A549 (cell line): ENCODE data around the gene SMARCAL1.

Experiments used
- CTCF ChIP-seq: fragments of >200 bp; sonication (Bioruptor Twin); formaldehyde crosslinking; IDR thresholded peaks from 3 replicates; pipeline ENCODE4 v1.5.1; 2016
- EP300 ChIP-seq, 2 experiments: fragments of >200 bp; sonication (Bioruptor Twin); formaldehyde crosslinking; IDR thresholded peaks; 2 replicates in 1 of 2; 3 replicates in 1 of 2; pipeline ENCODE4 v1.6.1; 2016 to 2017
- ESRRA ChIP-seq: fragments of 150-350 bp; IDR thresholded peaks from 2 replicates; pipeline ENCODE4 v1.6.1; 2014; ENCODE audit warnings: mild to moderate bottlenecking, low read length, borderline replicate concordance
- JUN ChIP-seq, 2 experiments: fragments of >200 bp; sonication (Bioruptor Twin); formaldehyde crosslinking; IDR thresholded peaks; 2 replicates in 1 of 2; 3 replicates in 1 of 2; pipeline ENCODE4 v1.6.1; 2016 to 2017
- KDM1A ChIP-seq: fragments of 200-600 bp; sonication (generic); IDR thresholded peaks from 2 replicates; pipeline ENCODE4 v1.6.1; 2016; ENCODE audit warnings: low read depth, mild to moderate bottlenecking
- PBX3 ChIP-seq: IDR thresholded peaks from 2 replicates; pipeline ENCODE4 v1.6.1; 2012
- POLR2A ChIP-seq: IDR thresholded peaks from 2 replicates; pipeline ENCODE4 v1.6.1; 2012; ENCODE audit warnings: mild to moderate bottlenecking, low read length
- RAD21 ChIP-seq, 2 experiments: fragments of >200 bp in 1 of 2; sonication (Bioruptor Twin) in 1 of 2; formaldehyde crosslinking in 1 of 2; IDR thresholded peaks in 1 of 2; conservative IDR thresholded peaks in 1 of 2; 2 replicates in 1 of 2; 3 replicates in 1 of 2; pipeline ENCODE4 v1.6.1; 2012 to 2018; ENCODE audit warnings: inconsistent platforms in 1 of 2
- REST ChIP-seq: fragments of 200-600 bp; sonication (generic); IDR thresholded peaks from 2 replicates; pipeline ENCODE4 v1.6.1; 2016; ENCODE audit warnings: antibody characterized with exemption, mild to moderate bottlenecking, moderate library complexity
- SREBF2 ChIP-seq: fragments of 450-650 bp; IDR thresholded peaks from 2 replicates; pipeline ENCODE4 v1.6.1; 2014; ENCODE audit warnings: mild to moderate bottlenecking, moderate library complexity
- USF2 ChIP-seq: fragments of 450-650 bp; IDR thresholded peaks from 2 replicates; pipeline ENCODE4 v1.6.1; 2014; ENCODE audit warnings: antibody characterized with exemption
- TF ChIP-seq, protein P1 (sequence below): fragments of 250-450 bp; sonication (Bioruptor Pico); IDR thresholded peaks from 2 replicates; pipeline ENCODE4 v1.5.0; 2021; ENCODE audit warnings: mild to moderate bottlenecking, moderate library complexity, borderline replicate concordance

GRCh38 chr2:216375286-216375685 lies 37.0 kb upstream of the SMARCAL1 start:
- TF ChIP-seq CTCF, result no peak
- TF ChIP-seq, protein P1, sequence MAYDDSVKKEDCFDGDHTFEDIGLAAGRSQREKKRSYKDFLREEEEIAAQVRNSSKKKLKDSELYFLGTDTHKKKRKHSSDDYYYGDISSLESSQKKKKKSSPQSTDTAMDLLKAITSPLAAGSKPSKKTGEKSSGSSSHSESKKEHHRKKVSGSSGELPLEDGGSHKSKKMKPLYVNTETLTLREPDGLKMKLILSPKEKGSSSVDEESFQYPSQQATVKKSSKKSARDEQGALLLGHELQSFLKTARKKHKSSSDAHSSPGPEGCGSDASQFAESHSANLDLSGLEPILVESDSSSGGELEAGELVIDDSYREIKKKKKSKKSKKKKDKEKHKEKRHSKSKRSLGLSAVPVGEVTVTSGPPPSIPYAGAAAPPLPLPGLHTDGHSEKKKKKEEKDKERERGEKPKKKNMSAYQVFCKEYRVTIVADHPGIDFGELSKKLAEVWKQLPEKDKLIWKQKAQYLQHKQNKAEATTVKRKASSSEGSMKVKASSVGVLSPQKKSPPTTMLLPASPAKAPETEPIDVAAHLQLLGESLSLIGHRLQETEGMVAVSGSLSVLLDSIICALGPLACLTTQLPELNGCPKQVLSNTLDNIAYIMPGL (CRISPR knock-in tag), result no peak
- TF ChIP-seq EP300 (IDR thresholded peaks at IDR 0.05), result no peak
- TF ChIP-seq POLR2A, result no peak
- no peak for TF ChIP-seq USF2
- TF ChIP-seq RAD21 (conservative IDR thresholded peaks at IDR 0.05 in 1 of 2, IDR thresholded peaks at IDR 0.05 in 1 of 2), result no peak
- no peak for TF ChIP-seq JUN (IDR thresholded peaks at IDR 0.05)
- no peak for TF ChIP-seq REST
- no peak for TF ChIP-seq KDM1A
- no peak for TF ChIP-seq PBX3
- no peak for TF ChIP-seq ESRRA
- no peak for TF ChIP-seq SREBF2
